GM18858 (cell line): ENCODE measurements around the gene CAVIN3.

Source experiments
- ATAC-seq: cut with Tn5 transposase; IDR thresholded peaks from one replicate; pipeline ENCODE4 v1.9.1; 2021; ENCODE audit not compliant: unreplicated experiment

The CAVIN3 gene

DNA sequence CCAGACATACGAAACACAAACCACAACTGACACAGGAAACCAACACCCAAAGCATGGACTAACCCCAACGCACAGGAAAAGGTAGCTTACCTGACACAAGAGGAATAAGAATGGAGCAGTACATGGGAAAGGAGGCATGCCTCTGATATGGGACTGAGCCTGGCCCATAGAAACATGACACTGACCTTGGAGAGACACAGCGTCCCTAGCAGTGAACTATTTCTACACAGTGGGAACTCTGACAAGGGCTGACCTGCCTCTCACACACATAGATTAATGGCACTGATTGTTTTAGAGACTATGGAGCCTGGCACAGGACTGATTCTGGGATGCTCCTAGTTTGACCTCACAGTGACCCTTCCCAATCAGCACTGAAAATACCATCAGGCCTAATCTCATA lies 48.7 kb downstream of the CAVIN3 start:
- no peak for ATAC-seq

DNA sequence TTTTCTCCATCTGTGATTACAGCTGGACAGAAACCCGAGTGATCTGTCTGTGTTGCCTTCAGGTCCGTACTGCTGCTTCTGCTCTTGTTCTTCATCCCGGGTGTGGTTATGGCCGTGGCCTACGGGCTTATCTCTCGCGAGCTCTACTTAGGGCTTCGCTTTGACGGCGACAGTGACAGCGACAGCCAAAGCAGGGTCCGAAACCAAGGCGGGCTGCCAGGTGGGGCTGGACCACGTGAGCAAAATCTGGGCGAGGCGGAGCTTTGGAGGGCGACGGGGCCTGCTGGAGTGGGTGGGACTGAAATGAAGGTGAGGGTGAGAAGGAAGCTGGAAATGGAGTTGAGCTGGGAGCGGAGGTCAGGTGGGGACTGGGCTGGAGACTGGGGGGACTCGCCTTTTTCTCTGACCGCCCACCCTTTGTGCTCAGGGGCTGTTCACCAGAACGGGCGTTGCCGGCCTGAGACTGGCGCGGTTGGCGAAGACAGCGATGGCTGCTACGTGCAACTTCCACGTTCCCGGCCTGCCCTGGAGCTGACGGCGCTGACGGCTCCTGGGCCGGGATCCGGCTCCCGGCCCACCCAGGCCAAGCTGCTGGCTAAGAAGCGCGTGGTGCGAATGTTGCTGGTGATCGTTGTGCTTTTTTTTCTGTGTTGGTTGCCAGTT lies 49.6 kb downstream of the CAVIN3 start:
- no peak for ATAC-seq

DNA sequence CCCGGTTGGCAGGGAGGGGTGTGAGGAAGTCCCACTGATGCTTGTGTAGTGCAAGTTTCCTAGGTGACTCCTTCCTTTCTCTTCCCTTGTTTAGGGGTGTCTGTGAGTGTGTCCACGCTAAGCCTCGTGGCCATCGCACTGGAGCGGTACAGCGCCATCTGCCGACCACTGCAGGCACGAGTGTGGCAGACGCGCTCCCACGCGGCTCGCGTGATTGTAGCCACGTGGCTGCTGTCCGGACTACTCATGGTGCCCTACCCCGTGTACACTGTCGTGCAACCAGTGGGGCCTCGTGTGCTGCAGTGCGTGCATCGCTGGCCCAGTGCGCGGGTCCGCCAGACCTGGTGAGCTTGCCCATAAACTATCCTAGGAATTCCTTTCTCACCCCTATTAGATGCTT lies 50.3 kb downstream of the CAVIN3 start:
- ATAC-seq = no peak
